ENCODE data around the gene TMEM273.

GRCh38 chr10:49108656-49109055 is 79.5 kb downstream of the TMEM273 start:
- TF ChIP-seq CTCF (optimal IDR thresholded peaks at IDR 0.05 in 1 of 3, IDR thresholded peaks at IDR 0.05 in 1 of 3, conservative IDR thresholded peaks at IDR 0.05 in 1 of 3; ENCODE audit: extremely low read depth in 1 of 3, insufficient read depth in 2 of 3, low read length in 3 of 3) = no peak
- no peak for TF ChIP-seq EZH2 (IDR thresholded peaks at IDR 0.05; ENCODE audit: low read length)

Data from keratinocyte (primary cell).